Suprapubic skin (tissue), 4 donors: ENCODE measurements around the gene RYR3.

Experiments used
- CTCF ChIP-seq, 2 donors: fragments of 200-600 bp in 1 of 2; fragments of 450-650 bp in 1 of 2; sonication (generic) in 1 of 2; IDR thresholded peaks; one replicate each; pipeline ENCODE4 v1.5.1; 2016 to 2019; ENCODE audit warnings: antibody characterized with exemption in 2 of 2, mild to moderate bottlenecking in 1 of 2, moderate library complexity in 1 of 2
- EP300 ChIP-seq: sonication (generic); formaldehyde crosslinking; IDR thresholded peaks from one replicate; pipeline ENCODE4 v1.6.1; 2017; ENCODE audit warnings: antibody characterized with exemption
- POLR2A ChIP-seq, 2 donors: fragments of 450-650 bp; IDR thresholded peaks; one replicate each; pipeline ENCODE4 v1.6.1; 2017; ENCODE audit warnings: antibody characterized with exemption in 2 of 2, mild to moderate bottlenecking in 2 of 2, moderate library complexity in 2 of 2
- POLR2AphosphoS5 ChIP-seq, 3 donors: sonication (generic); formaldehyde crosslinking; IDR thresholded peaks; one replicate each; pipeline ENCODE4 v1.6.1; 2017; ENCODE audit warnings: antibody characterized with exemption in 3 of 3

DNA sequence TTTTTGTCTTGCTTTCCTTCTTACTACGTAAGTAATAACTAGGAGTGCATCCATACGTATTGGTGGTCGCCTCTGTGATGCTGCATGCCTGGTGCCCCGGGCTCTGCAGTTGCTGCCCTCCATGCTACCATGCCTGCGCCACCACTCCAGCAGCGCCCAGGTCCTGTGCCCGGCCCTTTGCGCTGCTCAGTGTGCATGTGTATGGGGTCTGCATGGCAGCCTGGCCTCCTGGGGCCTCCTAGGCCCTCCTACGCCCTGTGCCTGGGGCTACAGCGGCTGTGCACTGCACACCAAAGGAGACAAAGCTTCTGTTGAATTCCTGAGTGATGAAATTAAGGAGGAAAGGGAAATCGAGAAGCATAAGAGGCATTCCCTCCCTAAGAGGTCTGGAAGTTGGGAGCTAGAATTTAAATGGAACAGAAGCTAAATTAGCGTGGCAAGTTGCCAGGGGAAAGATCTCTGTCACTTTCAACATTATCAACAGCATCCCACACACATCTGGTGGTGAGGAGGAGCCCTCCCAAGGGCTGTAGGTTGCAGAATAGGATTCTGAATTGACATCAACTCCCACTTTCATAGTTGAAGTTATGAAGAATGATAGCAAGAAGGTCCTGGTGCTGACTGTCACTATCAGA, 382.5 kb downstream of the RYR3 start:
- TF ChIP-seq CTCF (IDR thresholded peaks at IDR 0.05) (no peak), POLR2AphosphoS5 (IDR thresholded peaks at IDR 0.05) (no peak), POLR2A (IDR thresholded peaks at IDR 0.05) (no peak), EP300 (no peak)
